Measurements from ENCODE around the gene LTBP1.

DNA sequence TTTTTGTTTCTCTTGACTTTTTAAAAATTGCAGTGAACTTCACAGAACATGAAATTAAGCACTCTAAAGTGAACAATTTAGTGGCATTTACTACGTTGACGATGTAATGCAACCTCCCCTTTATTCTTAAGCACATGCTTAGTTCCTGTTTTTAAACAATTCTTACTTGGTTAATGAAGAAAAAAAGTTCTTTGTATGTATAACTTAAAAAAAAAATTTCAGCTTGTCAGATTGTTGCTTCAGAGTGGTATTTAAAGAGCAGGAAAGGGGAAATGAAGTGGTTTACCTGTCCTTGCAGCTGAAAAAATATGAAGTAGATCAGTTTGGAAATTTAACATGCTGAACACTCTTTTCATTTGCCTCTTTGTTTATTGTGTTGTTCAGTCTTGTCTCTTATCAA, 434.0 kb downstream of the LTBP1 start:
- TF ChIP-seq CTCF (IDR thresholded peaks at IDR 0.05; ENCODE audit: low read depth, low read length, missing input control) (no peak), GABPA (IDR thresholded peaks at IDR 0.05 in 1 of 2, conservative IDR thresholded peaks at IDR 0.05 in 1 of 2) (no peak), TAF1 (conservative IDR thresholded peaks at IDR 0.05) (no peak), RAD21 (IDR thresholded peaks at IDR 0.05) (no peak), JUND (IDR thresholded peaks at IDR 0.05) (no peak), ATF3 (IDR thresholded peaks at IDR 0.05) (no peak), FOXA1 (IDR thresholded peaks at IDR 0.05) (no peak), YY1 (IDR thresholded peaks at IDR 0.05) (no peak), EGR1 (IDR thresholded peaks at IDR 0.05; ENCODE audit: low read depth in 2 of 2) (no peak), SP1 (IDR thresholded peaks at IDR 0.05) (no peak), RXRA (IDR thresholded peaks at IDR 0.05) (no peak)
- TF ChIP-seq, protein P1, sequence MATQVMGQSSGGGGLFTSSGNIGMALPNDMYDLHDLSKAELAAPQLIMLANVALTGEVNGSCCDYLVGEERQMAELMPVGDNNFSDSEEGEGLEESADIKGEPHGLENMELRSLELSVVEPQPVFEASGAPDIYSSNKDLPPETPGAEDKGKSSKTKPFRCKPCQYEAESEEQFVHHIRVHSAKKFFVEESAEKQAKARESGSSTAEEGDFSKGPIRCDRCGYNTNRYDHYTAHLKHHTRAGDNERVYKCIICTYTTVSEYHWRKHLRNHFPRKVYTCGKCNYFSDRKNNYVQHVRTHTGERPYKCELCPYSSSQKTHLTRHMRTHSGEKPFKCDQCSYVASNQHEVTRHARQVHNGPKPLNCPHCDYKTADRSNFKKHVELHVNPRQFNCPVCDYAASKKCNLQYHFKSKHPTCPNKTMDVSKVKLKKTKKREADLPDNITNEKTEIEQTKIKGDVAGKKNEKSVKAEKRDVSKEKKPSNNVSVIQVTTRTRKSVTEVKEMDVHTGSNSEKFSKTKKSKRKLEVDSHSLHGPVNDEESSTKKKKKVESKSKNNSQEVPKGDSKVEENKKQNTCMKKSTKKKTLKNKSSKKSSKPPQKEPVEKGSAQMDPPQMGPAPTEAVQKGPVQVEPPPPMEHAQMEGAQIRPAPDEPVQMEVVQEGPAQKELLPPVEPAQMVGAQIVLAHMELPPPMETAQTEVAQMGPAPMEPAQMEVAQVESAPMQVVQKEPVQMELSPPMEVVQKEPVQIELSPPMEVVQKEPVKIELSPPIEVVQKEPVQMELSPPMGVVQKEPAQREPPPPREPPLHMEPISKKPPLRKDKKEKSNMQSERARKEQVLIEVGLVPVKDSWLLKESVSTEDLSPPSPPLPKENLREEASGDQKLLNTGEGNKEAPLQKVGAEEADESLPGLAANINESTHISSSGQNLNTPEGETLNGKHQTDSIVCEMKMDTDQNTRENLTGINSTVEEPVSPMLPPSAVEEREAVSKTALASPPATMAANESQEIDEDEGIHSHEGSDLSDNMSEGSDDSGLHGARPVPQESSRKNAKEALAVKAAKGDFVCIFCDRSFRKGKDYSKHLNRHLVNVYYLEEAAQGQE (IDR thresholded peaks at IDR 0.05): no peak
- TF ChIP-seq, protein P2, sequence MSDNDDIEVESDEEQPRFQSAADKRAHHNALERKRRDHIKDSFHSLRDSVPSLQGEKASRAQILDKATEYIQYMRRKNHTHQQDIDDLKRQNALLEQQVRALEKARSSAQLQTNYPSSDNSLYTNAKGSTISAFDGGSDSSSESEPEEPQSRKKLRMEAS (IDR thresholded peaks at IDR 0.05): no peak
- TF ChIP-seq, protein P3, sequence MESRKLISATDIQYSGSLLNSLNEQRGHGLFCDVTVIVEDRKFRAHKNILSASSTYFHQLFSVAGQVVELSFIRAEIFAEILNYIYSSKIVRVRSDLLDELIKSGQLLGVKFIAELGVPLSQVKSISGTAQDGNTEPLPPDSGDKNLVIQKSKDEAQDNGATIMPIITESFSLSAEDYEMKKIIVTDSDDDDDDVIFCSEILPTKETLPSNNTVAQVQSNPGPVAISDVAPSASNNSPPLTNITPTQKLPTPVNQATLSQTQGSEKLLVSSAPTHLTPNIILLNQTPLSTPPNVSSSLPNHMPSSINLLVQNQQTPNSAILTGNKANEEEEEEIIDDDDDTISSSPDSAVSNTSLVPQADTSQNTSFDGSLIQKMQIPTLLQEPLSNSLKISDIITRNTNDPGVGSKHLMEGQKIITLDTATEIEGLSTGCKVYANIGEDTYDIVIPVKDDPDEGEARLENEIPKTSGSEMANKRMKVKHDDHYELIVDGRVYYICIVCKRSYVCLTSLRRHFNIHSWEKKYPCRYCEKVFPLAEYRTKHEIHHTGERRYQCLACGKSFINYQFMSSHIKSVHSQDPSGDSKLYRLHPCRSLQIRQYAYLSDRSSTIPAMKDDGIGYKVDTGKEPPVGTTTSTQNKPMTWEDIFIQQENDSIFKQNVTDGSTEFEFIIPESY (IDR thresholded peaks at IDR 0.05): no peak

Data from liver (tissue), 3 donors.